IMR-90 (cell line): ENCODE measurements around the gene TEFM. TPM values are rescaled to one million over a fixed set of nuclear protein-coding genes. Genes with fewer than 3 reads are reported as not detected.
A peak's percentile ranks its signal among the peaks of the same experiment; 100 is the strongest.

ENCODE experiments used
- ATAC-seq: fragments of 200-7000 bp; cut with Tn5 transposase; 2 replicates; pipeline ENCODE4 v1.9.1; 2020; ENCODE audit warnings: low read depth, mild to moderate bottlenecking, moderate library complexity
- BruUV-seq: library from RNA; stranded (reverse); fragments of 400-500 nt; replicated peaks from 2 replicates; lab custom pipeline; 2021; lab: Mats Ljungman, UMichigan
- CTCF ChIA-PET: fragments of 300-600 bp; formaldehyde crosslinking; extraction: SDS; loops from one replicate; lab custom pipeline; 2021; ENCODE audit warnings: antibody characterized with exemption; lab: Yijun Ruan, JAX
- POLR2A ChIA-PET: fragments of 300-600 bp; sonication (Branson Sonifier 250); formaldehyde crosslinking; loops from one replicate; lab custom pipeline; 2022; ENCODE audit warnings: antibody characterized with exemption; ENCODE audit not compliant: unreplicated experiment; lab: Charles Lee
- DNase-seq: peaks from one replicate; pipeline ENCODE4 v3.0.0; 2013
- H2AFZ ChIP-seq: replicated peaks from 2 replicates; pipeline ENCODE3; 2013; ENCODE audit warnings: low read length, mild to moderate bottlenecking; ENCODE audit not compliant: poor library complexity
- H2AK5ac ChIP-seq: 2 replicates; pipeline ENCODE4 v1.6.1; 2013; ENCODE audit warnings: low read depth, low read length, inconsistent platforms
- H2AK9ac ChIP-seq: replicated peaks from 2 replicates; pipeline ENCODE3; 2013; ENCODE audit warnings: mild to moderate bottlenecking, low read depth, low read length, moderate library complexity; ENCODE audit not compliant: poor library complexity
- H2BK120ac ChIP-seq: 2 replicates; pipeline ENCODE4 v1.6.1; 2013; ENCODE audit warnings: low read depth, low read length, inconsistent platforms
- H2BK15ac ChIP-seq: 3 replicates; pipeline ENCODE4 v1.6.1; 2013; ENCODE audit warnings: low read depth, low read length, inconsistent platforms
- H2BK20ac ChIP-seq: 2 replicates; pipeline ENCODE4 v1.6.1; 2013; ENCODE audit warnings: low read depth, mild to moderate bottlenecking, inconsistent platforms, low read length, moderate library complexity
- H2BK5ac ChIP-seq: 2 replicates; pipeline ENCODE4 v1.6.1; 2013; ENCODE audit warnings: mild to moderate bottlenecking, low read depth, low read length, inconsistent platforms; ENCODE audit not compliant: poor library complexity, severe bottlenecking
- H3K14ac ChIP-seq: replicated peaks from 2 replicates; pipeline ENCODE4 v1.6.1; 2013; ENCODE audit warnings: low read depth, low read length, inconsistent platforms
- H3K18ac ChIP-seq: 2 replicates; pipeline ENCODE4 v1.6.1; 2013; ENCODE audit warnings: low read depth, low read length, control low read depth
- H3K23ac ChIP-seq: 2 replicates; pipeline ENCODE4 v1.6.1; 2013; ENCODE audit warnings: low read depth, low read length, inconsistent platforms
- H3K27ac ChIP-seq: 2 replicates; pipeline ENCODE4 v1.5.1; 2013; ENCODE audit warnings: mild to moderate bottlenecking, control low read depth, low read length; ENCODE audit not compliant: insufficient read depth
- H3K27me3 ChIP-seq: 2 replicates; pipeline ENCODE4 v1.6.1; 2013; ENCODE audit warnings: low read length; ENCODE audit not compliant: control insufficient read depth, insufficient read depth
- H3K36me3 ChIP-seq: 2 replicates; pipeline ENCODE4 v1.6.1; 2013; ENCODE audit warnings: low read length, mixed read lengths; ENCODE audit not compliant: control insufficient read depth, insufficient read depth
- H3K4ac ChIP-seq: 2 replicates; pipeline ENCODE4 v1.6.1; 2013; ENCODE audit warnings: low read depth, low read length, inconsistent platforms
- H3K4me1 ChIP-seq: 2 replicates; pipeline ENCODE4 v1.6.1; 2013; ENCODE audit warnings: low read length, mixed read lengths; ENCODE audit not compliant: control insufficient read depth, insufficient read depth
- H3K4me2 ChIP-seq: 2 replicates; pipeline ENCODE4 v1.6.1; 2013; ENCODE audit warnings: low read depth, mild to moderate bottlenecking, control low read depth, low read length, moderate library complexity
- H3K4me3 ChIP-seq: 2 replicates; pipeline ENCODE4 v1.5.1; 2013; ENCODE audit warnings: low read depth, mild to moderate bottlenecking, control low read depth, low read length, moderate library complexity; ENCODE audit not compliant: insufficient read depth
- H3K56ac ChIP-seq: 2 replicates; pipeline ENCODE4 v1.6.1; 2013; ENCODE audit warnings: low read length, inconsistent platforms; ENCODE audit not compliant: insufficient read depth; ENCODE audit errors: extremely low read depth
- H3K79me1 ChIP-seq, 2 experiments: 2 replicates each; pipeline ENCODE4 v1.6.1; 2013; ENCODE audit warnings: low read length in 2 of 2, inconsistent platforms in 1 of 2, low read depth in 1 of 2
- H3K9ac ChIP-seq: 2 replicates; pipeline ENCODE4 v1.6.1; 2013; ENCODE audit warnings: low read depth, low read length, control low read depth
- H3K9me1 ChIP-seq: 2 replicates; pipeline ENCODE4 v1.6.1; 2013; ENCODE audit warnings: low read length, inconsistent platforms; ENCODE audit not compliant: insufficient read depth
- H3K9me3 ChIP-seq: 2 replicates; pipeline ENCODE4 v1.6.1; 2013; ENCODE audit warnings: low read length; ENCODE audit not compliant: control insufficient read depth, insufficient read depth
- H4K20me1 ChIP-seq: 2 replicates; pipeline ENCODE4 v1.6.1; 2013; ENCODE audit warnings: low read length, inconsistent platforms; ENCODE audit not compliant: insufficient read depth
- H4K5ac ChIP-seq: 2 replicates; pipeline ENCODE4 v1.6.1; 2013; ENCODE audit warnings: mild to moderate bottlenecking, low read depth, low read length, control low read depth
- H4K8ac ChIP-seq, 2 experiments: 2 replicates each; pipeline ENCODE4 v1.6.1; 2013; ENCODE audit warnings: low read depth in 2 of 2, low read length in 2 of 2, control low read depth in 1 of 2, inconsistent platforms in 1 of 2
- H4K91ac ChIP-seq: 2 replicates; pipeline ENCODE4 v1.6.1; 2013; ENCODE audit warnings: low read depth, low read length, inconsistent platforms; ENCODE audit not compliant: insufficient read depth
- CHD1 ChIP-seq: IDR thresholded peaks from 2 replicates; pipeline ENCODE4 v1.6.1; 2012; ENCODE audit warnings: low read depth, low read length, improper control_type of control experiment
- MAFK ChIP-seq: IDR thresholded peaks from 2 replicates; pipeline ENCODE4 v1.6.1; 2012; ENCODE audit warnings: low read depth, low read length, improper control_type of control experiment
- WGBS, 2 experiments: methylation state at CpG; one replicate each; pipeline versions ENCODE4 v1.1.5 to v1.1.7; 2013; ENCODE audit warnings: missing lambda C conversion rate in 2 of 2; ENCODE audit not compliant: insufficient read length in 1 of 2; ENCODE audit errors: extremely low coverage in 2 of 2; 5-methylcytosine and 5-hydroxymethylcytosine counted together
- dilution Hi-C: fragments of 300-500 bp; cut with HindIII; formaldehyde crosslinking; loops from one replicate; pipeline ENCODE4 v1.14.3; 2018; ENCODE audit warnings: low sequenced_read_pairs; ENCODE audit not compliant: unreplicated experiment
- in situ Hi-C: fragments of 300-500 bp; cut with MboI; formaldehyde crosslinking; loops from 3 replicates; pipeline ENCODE4 v1.14.3; 2019; ENCODE audit warnings: low sequenced_read_pairs, inconsistent platforms, mixed read lengths
- intact Hi-C: fragments of 100-400 bp; cut with micrococcal nuclease; formaldehyde crosslinking; loops from 2 replicates; pipeline ENCODE4 v1.10.0; 2022
- polyA plus RNA-seq, 3 experiments: library from polyadenylated mRNA; depleted of rRNA; stranded (reverse); fragments of >200 nt; gene quantifications; 2 replicates each; pipeline ENCODE4 v1.2.3, GENCODE V29; 2012; ENCODE audit warnings: low replicate concordance in 1 of 3
- total RNA-seq: library from RNA; depleted of rRNA; stranded (reverse); fragments of >200 nt; gene quantifications from 2 replicates; pipeline ENCODE4 v1.2.3, GENCODE V29; 2012

The TEFM gene
- total and polyA plus RNA-seq, 2 of the 4 experiments (the other 2 are of a cell fraction) = 7.9 to 13.8 TPM

- WGBS, 2 experiments = no CpG with 5 or more reads among the region's 6 CpGs
- H4K5ac ChIP-seq = no peak overlapping the region
- ATAC-seq (no peak), DNase-seq (no peak)
- H3K4me3 ChIP-seq = no peak overlapping the region
- no peak overlapping the region for H2AFZ ChIP-seq
- H2AK5ac ChIP-seq = no peak overlapping the region
- no peak overlapping the region for H3K14ac ChIP-seq
- H2BK120ac ChIP-seq = no peak overlapping the region
- BruUV-seq = no TSS peak
- no peaks in the 10 kb centered on the region for H3K9me1 ChIP-seq
- H3K27me3 ChIP-seq = no peaks in the 10 kb centered on the region
- H3K9me3 ChIP-seq = no peaks in the 10 kb centered on the region
- no peaks in the 10 kb centered on the region; a peak in 2 of 4 replicates for H3K79me1 ChIP-seq
- in situ Hi-C loops (no loop called here), intact Hi-C loops (no loop called here), dilution Hi-C loops (no loop called here)
- POLR2A ChIA-PET = no interaction called here
- H4K20me1 ChIP-seq = no peaks in the 10 kb centered on the region
- H3K4ac ChIP-seq = no peak overlapping the region
- H2BK20ac ChIP-seq = no peak overlapping the region
- no peak overlapping the region for H3K23ac ChIP-seq
- H4K8ac ChIP-seq = no peak overlapping the region
- H3K4me1 ChIP-seq = no peaks in the 10 kb centered on the region
- H4K91ac ChIP-seq = no peak overlapping the region
- TF ChIP-seq CHD1 (no peak), MAFK (peak; percentile 62)
- H2BK5ac ChIP-seq = no peak overlapping the region
- H3K56ac ChIP-seq = no peak overlapping the region
- CTCF ChIA-PET = no interaction called here
- H3K27ac ChIP-seq = no peak overlapping the region
- H3K18ac ChIP-seq = no peak overlapping the region
- H3K4me2 ChIP-seq = no peak overlapping the region
- no peak overlapping the region for H3K9ac ChIP-seq
- H2BK15ac ChIP-seq = no peak overlapping the region
- no peaks in the 10 kb centered on the region; the same call in 1 of the 2 replicates for H3K36me3 ChIP-seq
- no peak overlapping the region for H2AK9ac ChIP-seq
Observed at GRCh38 chr17:30869005-30869404, 37.0 kb downstream of the TEFM start.
